AML-193 (cell line): ENCODE data around the gene PRAMEF9.
"Not testable (repeated sequence)": the region's sequence is repeated elsewhere in the genome, so short reads cannot be mapped to it uniquely, and the experiment has no call there.

Source experiments
- DNase-seq, 2 experiments: peaks; one replicate each; lab custom pipeline; 2025; lab: John Stamatoyannopoulos, UW

PRAMEF9 gene

DNA sequence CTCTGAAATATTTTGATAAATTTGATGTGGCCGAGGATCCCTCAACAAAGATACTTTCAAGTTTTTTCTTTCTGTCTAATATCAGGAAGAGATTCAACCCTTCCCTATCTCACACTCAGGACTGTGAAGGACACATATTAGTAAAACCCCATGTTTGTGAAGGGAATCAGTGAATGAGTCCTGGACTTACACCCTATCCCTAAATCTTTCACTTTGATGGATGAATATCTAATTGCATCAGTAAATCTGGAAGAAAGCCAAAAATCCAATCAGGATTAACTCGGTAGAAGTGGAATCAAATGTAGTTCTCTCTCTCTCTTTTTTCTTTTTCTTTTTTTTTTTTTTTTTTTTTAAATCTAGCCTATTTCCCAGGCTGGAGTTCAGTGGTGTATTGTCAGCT lies at the start of gene PRAMEF9:
Gene PRAMEF9 (plus strand): TSS at position 301 of the 400 bp plus-strand sequence. CDS start 3,433 bp downstream, outside the sequence.
- DNase-seq: not testable (repeated sequence)

DNA sequence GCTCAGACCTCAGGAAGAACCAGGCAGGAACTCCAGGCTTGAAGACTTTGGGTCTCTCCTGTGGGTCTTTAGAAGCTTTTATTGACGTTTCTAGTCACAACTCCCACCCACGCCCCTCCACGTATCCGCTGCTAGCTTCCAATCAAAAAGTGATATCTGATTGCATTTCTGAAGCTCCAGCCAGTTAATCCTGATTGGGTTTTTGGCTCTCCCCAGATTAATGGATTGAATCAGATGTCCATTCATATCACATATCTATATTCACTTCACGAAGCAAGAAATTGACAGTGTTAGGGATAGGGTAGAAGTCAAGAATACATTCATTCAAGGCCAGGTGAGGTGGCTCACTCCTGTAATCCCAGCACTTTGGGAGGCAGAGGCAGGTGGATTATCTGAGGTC lies 15.7 kb upstream of the PRAMEF9 start, which contains the start of gene PRAMEF26:
Gene PRAMEF26 (minus strand): TSS at position 101 of the 400 bp plus-strand sequence. CDS start 2,914 bp downstream, outside the sequence.
- DNase-seq: not testable (repeated sequence)

DNA sequence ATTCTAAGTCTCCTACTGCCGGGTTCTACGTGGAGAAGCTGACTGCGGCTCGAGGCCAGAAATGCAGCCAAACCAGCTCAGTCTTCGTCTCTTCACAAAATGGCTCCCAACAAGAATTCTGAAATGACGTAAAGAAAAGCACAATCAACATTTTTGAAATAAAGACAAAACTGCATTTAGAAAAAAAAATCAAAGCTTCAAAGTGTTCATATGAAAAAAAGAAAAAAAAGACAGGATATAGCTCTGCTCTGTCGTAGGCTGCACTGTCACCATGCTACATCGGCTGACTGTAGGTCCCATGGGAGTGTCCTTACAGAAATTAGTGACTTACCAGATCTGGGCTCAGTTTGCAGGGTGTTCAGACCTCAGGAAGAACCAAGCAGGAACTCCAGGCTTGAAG lies 6.1 kb upstream of the PRAMEF9 start, which contains the start of gene HNRNPCL4:
Gene HNRNPCL4 (minus strand): TSS at position 101 of the 400 bp plus-strand sequence. CDS start 164 bp downstream, outside the sequence.
- not testable (repeated sequence) for DNase-seq

DNA sequence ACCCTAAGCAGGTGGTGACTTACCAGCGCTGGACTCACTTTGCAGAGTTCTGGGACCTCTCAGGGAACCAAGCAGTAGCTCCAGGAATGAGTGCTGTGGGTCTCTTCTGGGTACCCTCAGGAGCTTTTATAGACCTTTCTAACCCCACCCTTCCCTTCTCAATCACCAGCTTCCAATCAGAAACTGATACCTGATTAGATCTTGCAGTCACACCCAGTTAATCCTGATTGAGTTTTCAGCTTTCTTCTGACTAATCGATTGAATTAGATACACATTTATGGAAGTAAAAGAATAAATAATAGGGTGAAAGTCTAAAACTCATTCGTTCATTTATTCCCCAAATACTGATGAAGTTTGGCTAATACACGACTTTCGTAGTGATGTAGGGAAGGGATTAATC lies 29.7 kb downstream of the PRAMEF9 start, which contains the start of gene PRAMEF13:
Gene PRAMEF13 (minus strand): TSS at position 101 of the 400 bp plus-strand sequence. CDS start 1,820 bp downstream, outside the sequence.
- DNase-seq: not testable (repeated sequence)

DNA sequence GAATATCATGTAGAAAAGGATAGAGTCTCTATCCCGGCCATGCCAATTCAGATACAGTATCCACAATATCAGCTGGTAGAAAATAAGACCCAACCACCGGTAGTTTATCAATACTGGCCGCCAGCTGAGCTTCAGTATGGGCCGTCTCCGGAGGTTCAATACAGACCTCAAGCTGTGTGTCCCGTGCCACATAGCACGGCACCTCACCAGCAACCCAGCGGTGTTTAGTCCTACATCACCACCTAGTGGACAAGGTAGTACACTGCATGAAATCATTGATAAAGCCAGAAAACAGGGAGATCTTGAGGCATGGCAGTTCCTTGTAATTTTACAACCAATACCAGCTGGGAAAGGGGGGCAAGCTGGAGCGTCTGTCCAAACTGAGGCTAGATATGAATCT lies 37.1 kb downstream of the PRAMEF9 start:
- not testable (repeated sequence) for DNase-seq

DNA sequence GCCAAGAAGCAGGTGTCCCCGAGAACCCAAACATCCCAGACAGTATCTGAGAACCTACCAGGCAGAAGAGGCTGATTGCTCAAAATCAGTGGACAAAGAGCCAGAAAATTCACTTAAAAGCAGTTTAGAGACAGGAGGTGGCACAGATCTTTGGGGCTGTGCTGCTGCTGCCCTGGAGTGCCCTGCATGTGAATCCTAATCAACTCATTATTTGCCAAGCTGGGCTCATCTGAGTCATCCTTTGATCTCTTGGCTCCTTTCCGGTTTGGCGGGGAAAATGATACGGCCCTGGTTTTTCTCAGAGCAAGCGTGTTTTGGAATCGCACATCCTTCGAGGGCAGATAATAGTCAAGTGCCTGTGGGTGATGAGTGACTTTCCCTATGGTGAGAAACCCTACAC lies 45.0 kb downstream of the PRAMEF9 start:
- DNase-seq: not testable (repeated sequence)

DNA sequence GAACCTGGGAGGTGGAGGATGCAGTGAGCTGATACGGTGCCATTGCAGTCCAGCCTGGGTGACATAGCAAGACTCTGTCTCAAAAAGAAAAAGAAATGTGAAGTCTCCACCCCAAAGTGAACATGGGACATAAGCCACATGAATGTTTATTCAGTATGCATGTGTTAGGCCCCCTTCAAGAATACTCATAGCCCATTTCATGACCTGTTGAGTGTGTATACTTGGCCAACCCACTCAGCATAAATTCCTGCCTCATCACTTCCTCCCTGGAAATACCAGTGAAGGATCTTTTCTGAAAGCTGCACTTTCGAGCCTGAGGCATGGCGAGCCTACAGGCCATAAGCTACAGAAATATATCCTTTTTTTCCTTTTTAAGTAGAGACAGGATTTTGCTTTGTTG lies 47.6 kb downstream of the PRAMEF9 start:
- DNase-seq: not testable (repeated sequence)

DNA sequence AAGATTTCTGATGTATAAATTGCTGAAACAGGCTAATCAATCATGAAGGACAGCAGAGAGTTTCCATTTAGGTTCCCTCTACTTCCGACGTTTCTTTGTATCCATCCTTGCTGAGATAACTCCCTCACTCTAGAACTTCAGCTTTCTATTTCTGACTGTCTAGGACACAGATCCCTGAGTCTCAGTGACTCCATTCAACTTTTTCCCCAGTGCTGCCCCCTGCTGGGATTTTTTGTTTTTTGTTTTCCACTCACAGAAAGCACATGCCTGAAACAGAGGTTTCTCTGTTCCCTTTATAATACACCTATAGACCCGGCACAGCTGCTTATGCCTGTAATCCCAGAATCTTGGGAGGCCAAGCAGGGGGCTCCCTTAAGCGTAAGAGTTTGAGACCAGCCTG lies 51.1 kb downstream of the PRAMEF9 start:
- not testable (repeated sequence) for DNase-seq

DNA sequence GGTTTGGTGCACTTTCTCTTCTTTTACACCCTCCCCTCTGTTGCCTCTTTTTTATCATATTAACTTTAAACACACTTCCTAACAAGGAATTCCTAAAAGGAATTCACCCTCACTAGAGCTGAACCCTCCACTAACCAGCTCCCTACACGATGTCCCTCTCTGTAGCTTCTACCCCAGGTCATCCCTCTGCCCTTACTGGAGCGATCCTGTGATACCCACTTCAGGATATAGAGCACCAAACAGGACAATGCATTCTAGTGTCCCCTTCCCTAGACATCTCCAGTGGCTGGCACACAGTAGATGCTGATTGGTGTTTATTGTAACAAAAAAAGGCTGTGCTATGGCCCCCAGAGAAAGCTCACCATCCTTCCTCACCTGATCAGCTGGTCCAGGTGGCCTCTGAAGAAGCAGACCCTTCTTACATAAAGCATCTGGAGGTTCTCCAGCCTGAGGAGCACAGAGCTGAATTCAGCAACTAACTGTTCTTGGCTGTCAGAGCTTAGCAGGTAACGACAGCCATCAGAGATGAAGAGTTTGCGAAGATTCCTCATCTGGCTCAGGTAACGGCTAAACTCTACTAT lies 52.9 kb downstream of the PRAMEF9 start:
- DNase-seq: no peak

DNA sequence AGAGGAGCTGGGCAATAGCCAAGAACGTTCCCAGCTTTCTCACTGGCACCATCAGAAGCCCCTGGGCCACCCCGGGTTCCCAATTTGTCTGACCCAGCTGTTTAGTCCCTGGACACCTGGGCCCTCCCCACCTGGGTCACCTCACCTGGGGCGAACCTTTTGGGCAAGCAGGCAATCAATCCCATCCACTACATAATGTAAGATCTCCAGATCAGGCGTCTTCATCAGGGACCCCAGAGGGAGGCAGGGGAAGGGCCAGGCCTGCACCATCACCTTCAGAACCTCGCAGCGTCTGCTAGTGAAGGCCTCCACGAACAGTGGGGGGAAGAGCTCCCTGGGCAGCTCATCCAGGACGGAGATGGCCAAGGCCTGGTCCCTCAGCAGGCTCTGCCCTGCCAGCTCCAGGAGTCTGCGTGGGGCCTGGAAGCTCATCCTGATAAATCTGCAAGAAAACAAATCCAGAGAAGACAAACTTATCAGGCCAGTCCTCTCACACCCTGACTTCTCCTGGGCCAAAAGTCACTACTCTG lies 54.1 kb downstream of the PRAMEF9 start, which contains the start of gene PRAMEF18:
Gene PRAMEF18 (minus strand): TSS at position 480 of the 530 bp plus-strand sequence. CDS start 48 bp downstream, at position 432.
- DNase-seq: not testable (repeated sequence)

DNA sequence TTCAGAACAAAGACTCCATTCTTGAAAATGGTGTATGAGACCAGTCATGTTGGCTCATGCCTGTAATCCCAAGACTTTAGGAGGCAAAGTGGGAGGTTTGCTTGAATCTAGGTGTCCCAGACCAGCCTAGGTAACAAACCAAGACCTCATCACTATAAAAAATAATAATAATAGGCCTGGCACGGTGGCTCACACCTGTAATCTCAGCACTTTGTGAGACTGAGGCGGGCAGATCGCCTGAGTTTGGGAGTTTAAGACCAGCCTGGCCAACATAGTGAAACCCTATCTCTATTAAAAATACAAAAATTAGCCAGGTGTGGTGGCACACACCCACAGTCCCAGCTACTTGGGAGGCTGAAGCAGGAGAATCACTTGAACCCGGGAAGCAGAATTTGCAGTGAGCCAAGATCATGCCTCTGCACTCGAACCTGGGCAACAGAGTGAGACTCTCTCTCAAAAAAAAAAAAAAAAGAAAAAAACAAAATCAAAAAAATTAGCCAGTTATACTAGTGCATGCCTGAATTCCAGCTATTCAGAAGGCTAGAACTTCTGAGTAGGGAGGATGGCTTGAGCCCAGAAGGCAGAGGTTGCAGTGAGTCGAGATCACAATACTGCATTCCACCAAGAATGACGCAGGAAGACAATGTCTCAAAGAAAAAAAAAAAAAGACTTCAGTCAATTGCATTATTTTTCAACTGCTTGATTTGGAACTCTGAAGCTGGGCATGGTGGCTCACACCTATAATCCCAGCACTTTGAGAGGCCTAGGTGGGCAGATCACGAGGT lies 55.8 kb downstream of the PRAMEF9 start:
- DNase-seq: not testable (repeated sequence)

DNA sequence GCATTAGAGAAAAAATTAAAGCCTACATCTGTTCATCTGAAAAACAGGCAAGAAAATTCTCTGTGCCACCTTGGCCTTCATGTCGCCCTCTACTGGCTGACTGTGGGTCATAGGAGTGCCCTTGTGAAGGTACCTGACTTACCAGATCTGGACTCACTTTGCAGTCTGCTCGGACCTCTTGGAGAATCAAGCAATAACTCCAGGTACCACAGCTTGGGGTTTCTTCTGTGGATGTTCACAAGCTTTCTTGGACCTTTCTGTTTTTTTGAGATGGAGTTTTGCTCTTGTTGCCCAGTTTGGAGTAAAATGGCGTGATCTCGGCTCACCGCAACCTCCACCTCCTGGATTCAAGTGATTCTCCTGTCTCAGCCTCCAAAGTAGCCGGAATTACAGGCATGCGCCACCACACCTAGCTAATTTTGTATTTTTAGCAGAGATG lies 56.7 kb downstream of the PRAMEF9 start:
- peak in 1 of 2 experiments; percentile 2 for DNase-seq
